ENCODE results near the gene PINLYP. TPM values are rescaled to one million over a fixed set of nuclear protein-coding genes. Genes with fewer than 3 reads are reported as not detected.

PINLYP gene
- total and polyA plus RNA-seq, 2 donors (not counting 3 experiments of a cell fraction or from before 2014, with no cell fraction given): 5.5 TPM

DNA sequence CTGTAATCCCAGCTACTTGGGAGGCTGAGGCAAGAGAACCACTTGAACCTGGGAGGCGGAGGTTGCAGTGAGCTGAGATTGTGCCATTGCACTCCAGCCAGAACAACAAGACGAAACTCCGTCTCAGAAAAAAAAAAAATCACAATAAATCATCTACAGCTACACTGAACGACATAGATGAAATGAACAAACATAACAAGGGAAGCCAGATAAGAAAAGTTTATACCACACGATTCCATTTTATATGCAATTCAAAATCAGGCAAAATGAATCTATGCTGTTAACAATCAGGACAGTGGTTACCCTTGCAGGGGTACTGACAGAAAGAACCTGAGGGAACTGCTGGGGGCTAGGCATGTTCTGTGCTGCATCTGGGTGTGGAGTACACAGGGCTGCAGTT, 5.9 kb upstream of the PINLYP start:
- BruUV-seq (replicated peaks): no TSS peak
- Histone ChIP-seq H2AFZ (ENCODE audit: low read depth, low read length) (no peak overlapping the region), H3K9me3 (replicated peaks; ENCODE audit: control insufficient read depth, insufficient read depth, low read length) (no peaks in the 10 kb centered on the region), H3K79me2 (ENCODE audit: control insufficient read depth, insufficient read depth, low read length) (no peaks in the 10 kb centered on the region), H3K9ac (replicated peaks; ENCODE audit: extremely low read depth, insufficient read depth, low read length) (no peak overlapping the region), H3K4me3 (replicated peaks in 1 of 3; ENCODE audit: insufficient read depth in 1 of 3, low read depth in 1 of 3, low read length in 3 of 3) (no peak overlapping the region), H3K36me3 (ENCODE audit: control insufficient read depth in 2 of 2, extremely low read depth in 1 of 2, insufficient read depth in 2 of 2, low read length in 2 of 2) (no peaks in the 10 kb centered on the region), H3K4me2 (ENCODE audit: insufficient read depth, low read length) (no peak overlapping the region), H3K27me3 (ENCODE audit: control insufficient read depth in 2 of 2, insufficient read depth in 2 of 2, low read length in 2 of 2) (no peaks in the 10 kb centered on the region), H3K27ac (ENCODE audit: insufficient read depth, low read depth, low read length) (no peak overlapping the region), H4K20me1 (replicated peaks; ENCODE audit: control insufficient read depth, extremely low read depth, insufficient read depth, low read length) (no peaks in the 10 kb centered on the region), H3K4me1 (ENCODE audit: control insufficient read depth, extremely low read depth, insufficient read depth, low read length) (peaks cover 4% of the 10 kb centered on the region), H3K9me1 (replicated peaks; ENCODE audit: control insufficient read depth, extremely low read depth, insufficient read depth, low read length) (no peaks in the 10 kb centered on the region)
- ChIA-PET CTCF (interaction anchor here (0.6 to 1.9 kb wide), 2 partner anchors 25 to 38 kb away, joined by 3 to 4 read pairs; no protein-coding TSS in a partner anchor), POLR2A (interaction anchor here (0.6 kb wide), 1 partner anchor 15 kb away, joined by 3 read pairs; no protein-coding TSS in a partner anchor)
- no peak for FAIRE-seq
- dilution Hi-C loops (cut with MboI; ENCODE audit: extremely low pct_ligation_motif_present, low sequenced_read_pairs): no loop called here
- TF ChIP-seq EZH2 (IDR thresholded peaks at IDR 0.05; ENCODE audit: borderline replicate concordance, low read depth, low read length, severe bottlenecking) (no peak), MYC (IDR thresholded peaks at IDR 0.05; ENCODE audit: low read depth, low read length) (no peak), POLR2A (IDR thresholded peaks at IDR 0.05; ENCODE audit: low read depth, low read length) (no peak), JUN (IDR thresholded peaks at IDR 0.05; ENCODE audit: borderline replicate concordance, insufficient read depth, insufficient read length, low read depth) (no peak), GATA2 (IDR thresholded peaks at IDR 0.05; ENCODE audit: insufficient read depth, insufficient read length, low read depth, low read length) (no peak), FOS (IDR thresholded peaks at IDR 0.05; ENCODE audit: borderline replicate concordance, insufficient read depth, low read length) (no peak), POLR2AphosphoS5 (IDR thresholded peaks at IDR 0.05; ENCODE audit: insufficient read depth, low read depth, low read length) (no peak)
- TF ChIP-seq, protein P1, sequence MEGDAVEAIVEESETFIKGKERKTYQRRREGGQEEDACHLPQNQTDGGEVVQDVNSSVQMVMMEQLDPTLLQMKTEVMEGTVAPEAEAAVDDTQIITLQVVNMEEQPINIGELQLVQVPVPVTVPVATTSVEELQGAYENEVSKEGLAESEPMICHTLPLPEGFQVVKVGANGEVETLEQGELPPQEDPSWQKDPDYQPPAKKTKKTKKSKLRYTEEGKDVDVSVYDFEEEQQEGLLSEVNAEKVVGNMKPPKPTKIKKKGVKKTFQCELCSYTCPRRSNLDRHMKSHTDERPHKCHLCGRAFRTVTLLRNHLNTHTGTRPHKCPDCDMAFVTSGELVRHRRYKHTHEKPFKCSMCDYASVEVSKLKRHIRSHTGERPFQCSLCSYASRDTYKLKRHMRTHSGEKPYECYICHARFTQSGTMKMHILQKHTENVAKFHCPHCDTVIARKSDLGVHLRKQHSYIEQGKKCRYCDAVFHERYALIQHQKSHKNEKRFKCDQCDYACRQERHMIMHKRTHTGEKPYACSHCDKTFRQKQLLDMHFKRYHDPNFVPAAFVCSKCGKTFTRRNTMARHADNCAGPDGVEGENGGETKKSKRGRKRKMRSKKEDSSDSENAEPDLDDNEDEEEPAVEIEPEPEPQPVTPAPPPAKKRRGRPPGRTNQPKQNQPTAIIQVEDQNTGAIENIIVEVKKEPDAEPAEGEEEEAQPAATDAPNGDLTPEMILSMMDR (IDR thresholded peaks at IDR 0.05; ENCODE audit: extremely low read depth in 1 of 2, insufficient read depth in 1 of 2, low read depth in 1 of 2, low read length in 2 of 2): no peak
- TF ChIP-seq, protein P2, sequence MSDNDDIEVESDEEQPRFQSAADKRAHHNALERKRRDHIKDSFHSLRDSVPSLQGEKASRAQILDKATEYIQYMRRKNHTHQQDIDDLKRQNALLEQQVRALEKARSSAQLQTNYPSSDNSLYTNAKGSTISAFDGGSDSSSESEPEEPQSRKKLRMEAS (IDR thresholded peaks at IDR 0.05; ENCODE audit: insufficient read depth, insufficient read length): no peak
- intact Hi-C loops (cut with micrococcal nuclease): no loop called here
- DNase-seq (ENCODE audit: low read depth, low spot score): no peak

Measured in endothelial cell of umbilical vein (primary cell).